Measurements from ENCODE around the gene PCMT1. TPM values are rescaled to one million over a fixed set of nuclear protein-coding genes. Genes with fewer than 3 reads are reported as not detected.
A peak's percentile ranks its signal among the peaks of the same experiment; 100 is the strongest.

PCMT1 gene
- total and polyA plus RNA-seq, 2 of the 13 experiments (the other 11 are each of a cell fraction or from before 2014, with no cell fraction given) = 112 to 169 TPM

- no TSS peak for BruUV-seq (replicated peaks)
- Histone ChIP-seq H4K20me1 (ENCODE audit: insufficient read depth, low read length) (no peaks in the 10 kb centered on the region), H3K27me3 (ENCODE audit: control insufficient read depth in 1 of 2, insufficient read depth in 2 of 2, low read length in 2 of 2) (no peaks in the 10 kb centered on the region), H3K36me3 (replicated peaks in 1 of 2; ENCODE audit: control insufficient read depth in 1 of 2, insufficient read depth in 2 of 2, low read length in 2 of 2) (peaks cover 5 to 31% of the 10 kb centered on the region in 2 experiments; a peak in 3 of 5 replicates), H3K27ac (ENCODE audit: extremely low read length, insufficient read depth, low read length) (no peak overlapping the region), H3K4me3 (replicated peaks in 1 of 3; ENCODE audit: insufficient read depth in 1 of 3, low read depth in 2 of 3, low read length in 3 of 3) (no peak overlapping the region), H3K9ac (ENCODE audit: insufficient read depth, low read depth, low read length) (no peak overlapping the region), H3K4me2 (ENCODE audit: low read depth, low read length) (no peak overlapping the region), H3K4me1 (ENCODE audit: insufficient read depth, low read length) (peaks cover 11% of the 10 kb centered on the region), H3K79me2 (ENCODE audit: insufficient read depth, low read length) (peaks cover 4% of the 10 kb centered on the region), H3K9me3 (ENCODE audit: low read length) (no peaks in the 10 kb centered on the region), H2AFZ (ENCODE audit: low read length) (no peak overlapping the region)
- ChIA-PET POLR2A (no interaction called here), CTCF (ENCODE audit: low intra/inter-chr PET ratio, low total read pairs) (interaction anchor here (1.2 to 1.4 kb wide), 3 partner anchors 23 to 202 kb away, joined by 3 to 4 read pairs (median 3); partner anchors contain the start of genes NUP43 and PPIL4)
- 97% methylated on average over 4 of the region's 4 CpGs for WGBS (ENCODE audit: low lambda C conversion rate)
- FAIRE-seq (no peak), DNase-seq (ENCODE audit: low spot score) (no peak), ATAC-seq (no peak)
- TF ChIP-seq JUN (CRISPR knock-in tag; IDR thresholded peaks at IDR 0.05) (no peak), HHEX (CRISPR knock-in tag; IDR thresholded peaks at IDR 0.05) (no peak), MAFK (conservative IDR thresholded peaks at IDR 0.05 in 1 of 2, IDR thresholded peaks at IDR 0.05 in 1 of 2; ENCODE audit: low read length in 2 of 2) (peak; percentile 61 to 86; a peak in 3 of 4 replicates), U2AF2 (IDR thresholded peaks at IDR 0.05; ENCODE audit: low read depth, low read length) (no peak), ZNF530 (CRISPR knock-in tag; IDR thresholded peaks at IDR 0.05; ENCODE audit: low read depth) (no peak), ZFP36 (IDR thresholded peaks at IDR 0.05; ENCODE audit: borderline replicate concordance, low read depth, low read length, partially characterized antibody) (no peak), SRSF9 (IDR thresholded peaks at IDR 0.05; ENCODE audit: borderline replicate concordance, insufficient read depth, low read depth, low read length, poor library complexity, severe bottlenecking) (no peak), USF2 (IDR thresholded peaks at IDR 0.05; ENCODE audit: low read depth, low read length) (no peak), USF2 (CRISPR knock-in tag; IDR thresholded peaks at IDR 0.05; ENCODE audit: borderline replicate concordance) (no peak), MAFF (IDR thresholded peaks at IDR 0.05; ENCODE audit: low read depth, low read length) (peak; percentile 73)
- intact Hi-C loops (cut with micrococcal nuclease; ENCODE audit: unreplicated experiment) (no loop called here), in situ Hi-C loops (cut with HindIII; ENCODE audit: extremely low pct_ligation_motif_present, low pct_unique_long_range_greater_than_20kb) (loop anchor here (5.0 kb wide), 1 partner anchor 199 kb away; the partner anchor contains the start of gene RAET1G)
Measured at GRCh38 chr6:149723262-149723661, 26.3 kb upstream of the PCMT1 start.
